Measurements from ENCODE around the gene TTLL8.

The TTLL8 gene

DNA sequence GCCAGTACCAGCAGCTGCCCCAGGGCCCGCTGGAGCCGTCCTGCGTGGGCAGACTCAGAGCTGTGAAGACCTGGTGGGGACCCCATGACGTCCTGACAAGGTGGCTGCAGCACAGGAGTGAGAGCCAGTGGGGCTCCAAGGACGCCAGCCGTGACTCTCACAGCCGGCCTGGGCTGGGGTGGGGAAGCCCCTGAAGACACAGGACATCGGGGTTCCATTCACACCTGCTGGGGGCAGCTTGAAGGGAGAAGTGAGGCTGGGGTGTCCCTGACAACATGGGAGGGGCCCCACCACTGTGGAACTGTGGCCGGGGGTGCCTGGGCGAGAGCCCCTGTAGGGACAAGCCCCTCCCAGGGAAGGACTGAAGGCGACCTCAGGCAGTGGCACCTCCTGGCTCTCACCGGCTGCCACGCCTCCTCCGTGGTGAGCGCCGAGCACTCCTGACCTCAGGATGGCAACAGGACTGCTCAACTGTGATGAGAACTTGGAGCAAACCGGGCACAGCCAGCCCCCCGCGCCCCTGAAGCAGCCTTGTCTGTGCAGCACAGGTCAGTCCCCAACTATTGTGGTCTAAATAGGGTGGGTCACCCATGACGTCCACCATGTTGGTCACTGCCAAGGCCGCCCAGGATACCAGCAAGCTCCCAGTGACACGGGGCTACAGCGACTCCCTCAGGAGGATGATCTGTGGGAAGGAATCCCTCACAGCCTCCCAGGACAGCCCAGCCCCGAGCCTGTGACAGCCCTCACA, 22.8 kb downstream of the TTLL8 start:
- Histone ChIP-seq H3K4me3 (ENCODE audit: low read depth, low read length) (no peak overlapping the region), H3K9ac (ENCODE audit: low read depth, low read length) (no peak overlapping the region)

GRCh38 chr22:50034126-50035081, 23.7 kb downstream of the TTLL8 start:
- no peaks in the 10 kb centered on the region for H3K36me3 ChIP-seq (ENCODE audit: control insufficient read depth, insufficient read depth, low read length)
- H3K4me1 ChIP-seq (ENCODE audit: control insufficient read depth, insufficient read depth, low read length), result no peaks in the 10 kb centered on the region; the same call in 1 of the 2 replicates
- H3K27me3 ChIP-seq (ENCODE audit: control insufficient read depth, insufficient read depth, low read length), result peaks cover 9% of the 10 kb centered on the region
- no peaks in the 10 kb centered on the region for H3K9me3 ChIP-seq (ENCODE audit: control insufficient read depth, insufficient read depth, low read length)
- H3K9ac ChIP-seq (ENCODE audit: low read depth, low read length), result no peak overlapping the region
- no peak overlapping the region for H3K27ac ChIP-seq (ENCODE audit: low read depth, low read length)
- no peak overlapping the region for H3K4me3 ChIP-seq (ENCODE audit: low read depth, low read length)

More for the DNA sequence above, 22.8 kb downstream of the TTLL8 start:
- H3K9me3 ChIP-seq (ENCODE audit: control insufficient read depth, insufficient read depth, low read length), result no peaks in the 10 kb centered on the region
- no peaks in the 10 kb centered on the region for H3K36me3 ChIP-seq (ENCODE audit: control insufficient read depth, insufficient read depth, low read length)
- no peak overlapping the region for H3K27ac ChIP-seq (ENCODE audit: low read depth, low read length)
- peaks cover 4% of the 10 kb centered on the region; the same call in 1 of the 2 replicates for H3K27me3 ChIP-seq (ENCODE audit: control insufficient read depth, insufficient read depth, low read length)
- H3K4me1 ChIP-seq (ENCODE audit: control insufficient read depth, insufficient read depth, low read length), result no peaks in the 10 kb centered on the region; the same call in 1 of the 2 replicates

GRCh38 chr22:50032941-50033601, 25.0 kb downstream of the TTLL8 start:
- H3K36me3 ChIP-seq (ENCODE audit: control insufficient read depth, insufficient read depth, low read length), result no peaks in the 10 kb centered on the region
- H3K4me1 ChIP-seq (ENCODE audit: control insufficient read depth, insufficient read depth, low read length), result no peaks in the 10 kb centered on the region; the same call in 1 of the 2 replicates
- no peak overlapping the region for H3K27ac ChIP-seq (ENCODE audit: low read depth, low read length)
- no peak overlapping the region for H3K9ac ChIP-seq (ENCODE audit: low read depth, low read length)
- no peak overlapping the region for H3K4me3 ChIP-seq (ENCODE audit: low read depth, low read length)
- H3K9me3 ChIP-seq (ENCODE audit: control insufficient read depth, insufficient read depth, low read length), result no peaks in the 10 kb centered on the region
- peaks cover 15% of the 10 kb centered on the region for H3K27me3 ChIP-seq (ENCODE audit: control insufficient read depth, insufficient read depth, low read length)

GRCh38 chr22:50032109-50032871, 25.8 kb downstream of the TTLL8 start:
- Histone ChIP-seq H3K4me1 (ENCODE audit: control insufficient read depth, insufficient read depth, low read length) (no peaks in the 10 kb centered on the region; the same call in 1 of the 2 replicates), H3K27ac (ENCODE audit: low read depth, low read length) (no peak overlapping the region), H3K4me3 (ENCODE audit: low read depth, low read length) (no peak overlapping the region), H3K9ac (ENCODE audit: low read depth, low read length) (no peak overlapping the region), H3K9me3 (ENCODE audit: control insufficient read depth, insufficient read depth, low read length) (no peaks in the 10 kb centered on the region), H3K27me3 (ENCODE audit: control insufficient read depth, insufficient read depth, low read length) (peaks cover 17% of the 10 kb centered on the region), H3K36me3 (ENCODE audit: control insufficient read depth, insufficient read depth, low read length) (no peaks in the 10 kb centered on the region)

GRCh38 chr22:50031189-50032091, 26.7 kb downstream of the TTLL8 start:
- Histone ChIP-seq H3K4me3 (ENCODE audit: low read depth, low read length) (no peak overlapping the region), H3K4me1 (ENCODE audit: control insufficient read depth, insufficient read depth, low read length) (no peaks in the 10 kb centered on the region; the same call in 1 of the 2 replicates), H3K36me3 (ENCODE audit: control insufficient read depth, insufficient read depth, low read length) (no peaks in the 10 kb centered on the region), H3K9ac (ENCODE audit: low read depth, low read length) (no peak overlapping the region), H3K9me3 (ENCODE audit: control insufficient read depth, insufficient read depth, low read length) (no peaks in the 10 kb centered on the region), H3K27ac (ENCODE audit: low read depth, low read length) (no peak overlapping the region), H3K27me3 (ENCODE audit: control insufficient read depth, insufficient read depth, low read length) (peaks cover 17% of the 10 kb centered on the region)

DNA sequence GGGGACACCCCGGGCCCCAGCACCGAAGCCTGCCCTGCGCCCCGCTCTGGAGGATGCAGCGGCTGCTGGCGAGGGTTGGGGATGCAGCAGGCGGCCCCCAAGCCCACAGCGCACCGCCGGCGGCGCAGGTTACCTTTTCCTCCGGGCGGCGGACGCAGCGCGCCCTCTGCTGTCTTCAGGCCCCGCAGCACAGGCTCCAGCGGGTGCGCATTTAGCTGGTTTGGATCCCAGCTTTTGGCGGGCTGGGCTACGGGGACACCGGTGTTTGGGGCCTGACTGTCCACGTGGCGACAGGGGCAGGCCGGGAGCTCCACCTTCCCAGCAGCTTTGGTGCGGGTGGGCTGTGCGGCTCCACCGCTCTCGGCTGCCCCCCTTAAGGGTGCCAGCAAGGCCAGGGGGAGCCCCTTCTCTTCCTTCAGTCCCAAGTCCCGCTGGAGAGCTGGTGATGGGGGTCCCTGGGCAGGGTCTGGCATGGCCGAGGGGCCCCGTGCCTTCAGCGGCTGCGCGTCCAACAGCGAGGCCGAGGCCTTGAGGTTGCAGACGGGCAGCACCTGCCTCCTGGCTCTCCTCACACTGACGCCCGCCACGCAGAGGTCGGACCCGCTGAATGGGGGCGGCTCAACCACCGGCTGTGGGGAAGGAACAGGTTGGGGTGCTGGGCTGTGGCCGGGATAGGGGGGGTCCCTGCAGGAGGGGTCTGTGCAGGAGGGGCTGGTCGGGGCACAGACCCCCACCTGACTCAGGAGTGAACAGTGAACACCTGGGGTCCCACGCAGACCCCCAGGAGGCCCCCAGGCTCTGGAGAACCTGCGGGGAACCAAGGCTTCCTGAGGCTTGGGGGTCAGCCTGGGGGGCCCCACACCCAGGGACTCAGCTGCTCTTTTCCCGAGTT, 27.6 kb downstream of the TTLL8 start:
- Histone ChIP-seq H3K4me3 (ENCODE audit: low read depth, low read length) (no peak overlapping the region), H3K36me3 (ENCODE audit: control insufficient read depth, insufficient read depth, low read length) (no peaks in the 10 kb centered on the region), H3K27me3 (ENCODE audit: control insufficient read depth, insufficient read depth, low read length) (peaks cover 17% of the 10 kb centered on the region), H3K4me1 (ENCODE audit: control insufficient read depth, insufficient read depth, low read length) (no peaks in the 10 kb centered on the region; the same call in 1 of the 2 replicates), H3K9ac (ENCODE audit: low read depth, low read length) (no peak overlapping the region), H3K9me3 (ENCODE audit: control insufficient read depth, insufficient read depth, low read length) (no peaks in the 10 kb centered on the region), H3K27ac (ENCODE audit: low read depth, low read length) (no peak overlapping the region)

- H3K27ac ChIP-seq (ENCODE audit: low read depth, low read length), result no peak overlapping the region
- no peaks in the 10 kb centered on the region for H3K36me3 ChIP-seq (ENCODE audit: control insufficient read depth, insufficient read depth, low read length)
Observed at GRCh38 chr22:50027639-50028537, 30.2 kb downstream of the TTLL8 start.

DNA sequence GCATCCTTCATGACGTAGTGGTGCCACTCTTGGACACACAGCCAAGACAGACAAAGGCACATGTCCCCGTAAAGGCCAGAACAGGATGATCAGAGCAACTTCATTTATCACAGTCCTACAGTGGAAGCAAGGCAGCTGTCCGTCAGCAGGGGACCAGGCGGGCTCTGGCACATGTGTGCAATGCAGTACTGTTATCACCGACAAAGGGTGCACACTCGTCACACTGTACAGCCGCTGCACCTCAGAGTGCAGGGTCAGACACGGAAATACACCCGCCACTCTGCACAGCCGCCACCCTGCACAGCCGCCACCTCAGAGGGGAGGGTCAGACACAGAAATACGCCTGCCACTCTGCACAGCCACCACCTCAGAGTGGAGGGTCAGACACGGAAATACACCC, 32.1 kb downstream of the TTLL8 start:
- no peaks in the 10 kb centered on the region; the same call in 1 of the 2 replicates for H3K4me1 ChIP-seq (ENCODE audit: control insufficient read depth, insufficient read depth, low read length)
- H3K27me3 ChIP-seq (ENCODE audit: control insufficient read depth, insufficient read depth, low read length), result peaks cover 17% of the 10 kb centered on the region
- H3K27ac ChIP-seq (ENCODE audit: low read depth, low read length), result no peak overlapping the region
- no peaks in the 10 kb centered on the region; the same call in 1 of the 2 replicates for H3K9me3 ChIP-seq (ENCODE audit: control insufficient read depth, insufficient read depth, low read length)
- H3K9ac ChIP-seq (ENCODE audit: low read depth, low read length), result no peak overlapping the region
- no peaks in the 10 kb centered on the region for H3K36me3 ChIP-seq (ENCODE audit: control insufficient read depth, insufficient read depth, low read length)
- H3K4me3 ChIP-seq (ENCODE audit: low read depth, low read length), result no peak overlapping the region

More at GRCh38 chr22:50027639-50028537, 30.2 kb downstream of the TTLL8 start:
- Histone ChIP-seq H3K4me1 (ENCODE audit: control insufficient read depth, insufficient read depth, low read length) (no peaks in the 10 kb centered on the region; the same call in 1 of the 2 replicates), H3K9ac (ENCODE audit: low read depth, low read length) (no peak overlapping the region), H3K27me3 (ENCODE audit: control insufficient read depth, insufficient read depth, low read length) (peaks cover 17% of the 10 kb centered on the region), H3K9me3 (ENCODE audit: control insufficient read depth, insufficient read depth, low read length) (no peaks in the 10 kb centered on the region), H3K4me3 (ENCODE audit: low read depth, low read length) (no peak overlapping the region)
